Amniotic epithelial cell (primary cell): ENCODE results near the gene ACSF3.
A peak's percentile ranks its signal among the peaks of the same experiment; 100 is the strongest.

Experiments used
- DNase-seq: peaks from one replicate; pipeline ENCODE4 v3.0.0-alpha.2; 2010; ENCODE audit warnings: low read depth

The ACSF3 gene

DNA sequence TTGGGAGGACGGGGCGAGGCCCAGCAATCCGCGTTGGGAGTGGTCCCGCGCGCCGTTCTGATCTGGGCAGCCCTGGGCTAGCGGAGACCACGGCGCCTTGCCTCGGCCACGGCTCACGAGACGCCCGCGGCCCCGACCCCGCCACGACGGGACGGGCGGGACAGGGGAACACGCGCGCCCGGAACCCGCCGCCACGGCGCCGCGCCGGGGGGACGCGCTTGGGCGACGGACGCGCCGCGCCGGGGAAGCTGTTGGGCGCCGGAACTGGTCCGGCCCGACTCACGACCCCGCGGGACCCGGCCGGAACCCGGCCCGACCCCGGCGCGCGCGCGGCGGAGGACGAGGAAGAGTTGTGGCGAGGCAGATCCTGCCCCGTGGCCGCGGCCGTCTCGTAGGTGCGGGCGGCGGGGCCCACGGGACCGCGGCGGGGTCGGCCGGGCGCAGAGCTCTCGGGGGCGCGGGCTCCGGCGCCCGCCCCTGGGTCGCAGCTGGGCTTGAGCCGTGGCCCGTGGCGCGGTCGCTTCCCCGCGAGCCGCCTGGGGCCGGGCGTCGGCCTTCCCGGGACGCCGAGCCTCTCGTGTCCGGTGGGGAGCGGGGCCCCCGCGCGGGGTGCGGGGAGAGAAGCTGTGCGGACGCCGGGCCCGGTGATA, at the start of gene ACSF3:
Gene ACSF3 (plus strand): TSS at position 251 of the 650 bp plus-strand sequence. CDS start 6,830 bp downstream, outside the sequence.
- peak; percentile 48 for DNase-seq

DNA sequence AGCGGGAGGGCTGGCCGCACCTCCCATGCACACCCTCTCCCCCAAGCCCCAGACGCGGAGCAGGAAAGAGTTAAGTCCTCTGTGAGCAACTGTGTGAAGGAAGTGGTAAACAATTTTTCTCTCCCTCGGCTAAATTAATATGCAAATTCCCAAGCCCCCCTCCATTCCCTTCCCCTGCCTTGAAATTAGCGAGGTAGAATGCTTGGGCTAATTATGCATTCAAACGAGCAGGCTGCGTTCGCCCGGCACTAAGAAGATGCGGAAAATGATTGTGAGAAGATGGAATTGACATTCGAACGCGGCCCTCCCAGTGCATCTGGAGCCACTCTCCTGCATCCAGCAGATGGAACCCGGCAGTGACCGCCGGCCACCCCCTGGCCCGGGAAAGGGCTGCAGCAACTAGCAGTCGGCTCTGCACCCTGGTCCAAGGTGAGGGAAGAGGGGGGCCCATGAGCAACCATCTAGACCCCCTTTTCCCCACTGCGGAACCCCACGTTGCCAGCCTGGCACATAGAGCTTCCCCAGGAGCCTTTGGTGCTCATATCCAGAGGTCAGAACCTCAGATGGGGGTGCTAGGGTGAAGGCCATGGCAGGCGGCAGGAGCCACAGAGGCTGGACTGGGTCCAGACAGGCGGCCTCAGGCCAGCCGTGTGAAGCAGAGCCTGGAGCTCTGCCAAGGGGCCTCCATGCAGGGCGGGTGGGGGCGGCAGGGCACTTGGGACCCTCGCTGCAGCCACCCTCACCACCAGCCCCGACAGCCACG, 49.1 kb upstream of the ACSF3 start:
- DNase-seq = no peak

GRCh38 chr16:89045181-89045815, 48.4 kb upstream of the ACSF3 start:
- no peak for DNase-seq

- DNase-seq = no peak
These were observed 47.8 kb upstream of the ACSF3 start for GRCh38 chr16:89045881-89046280.

DNA sequence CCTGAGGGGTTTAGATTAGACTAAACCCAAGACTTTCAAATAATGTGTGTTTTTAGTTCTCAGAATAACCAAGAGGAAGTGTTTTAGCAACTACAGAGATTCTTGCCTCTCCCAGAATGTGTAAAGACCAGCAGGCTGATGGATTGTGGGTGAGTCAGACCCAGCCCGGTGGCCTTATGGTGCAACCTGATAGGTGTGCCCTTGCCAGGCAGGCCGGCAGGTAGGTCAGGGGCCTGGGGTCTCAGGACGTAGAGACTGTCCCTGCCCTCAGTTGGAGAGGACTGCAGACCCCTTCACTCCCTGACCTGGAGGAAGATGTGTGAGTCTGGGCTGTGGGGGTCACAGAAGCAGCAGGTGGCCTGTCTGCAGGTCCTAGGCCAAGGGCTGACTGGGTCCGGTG, 47.2 kb upstream of the ACSF3 start:
- no peak for DNase-seq

GRCh38 chr16:89047331-89048089, 46.1 kb upstream of the ACSF3 start:
- DNase-seq = no peak

DNA sequence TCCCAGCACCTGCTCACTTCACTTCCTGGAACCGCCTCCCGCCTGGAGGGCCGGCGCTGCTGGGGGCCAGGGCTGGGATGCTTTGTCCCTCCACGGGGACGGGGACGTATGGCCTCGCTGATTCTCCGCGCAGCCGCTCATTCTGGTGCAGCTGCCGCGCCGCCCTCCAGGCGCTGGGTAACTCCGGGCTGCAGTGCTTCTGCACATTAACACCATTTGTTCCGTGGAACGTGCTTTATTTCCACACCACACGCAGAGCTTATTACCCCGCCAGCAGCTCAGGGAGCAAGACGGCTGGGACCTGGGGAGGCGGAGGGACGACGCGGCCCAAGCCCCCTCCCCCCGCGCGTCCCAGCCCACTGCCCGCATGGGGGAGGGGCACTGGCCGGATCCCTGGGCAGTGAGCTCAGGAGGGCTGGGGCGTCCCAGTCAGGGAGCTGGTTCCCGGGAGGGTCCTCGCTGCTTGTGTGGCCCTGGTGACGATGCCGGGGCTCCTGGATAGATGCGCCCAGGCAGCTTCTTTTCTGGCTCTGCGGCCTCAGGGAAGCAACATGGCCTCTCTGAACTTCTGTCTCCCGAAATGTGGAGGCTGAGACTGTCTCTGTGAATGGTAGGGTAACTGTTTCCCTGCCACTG, 45.4 kb upstream of the ACSF3 start:
- DNase-seq = no peak

DNA sequence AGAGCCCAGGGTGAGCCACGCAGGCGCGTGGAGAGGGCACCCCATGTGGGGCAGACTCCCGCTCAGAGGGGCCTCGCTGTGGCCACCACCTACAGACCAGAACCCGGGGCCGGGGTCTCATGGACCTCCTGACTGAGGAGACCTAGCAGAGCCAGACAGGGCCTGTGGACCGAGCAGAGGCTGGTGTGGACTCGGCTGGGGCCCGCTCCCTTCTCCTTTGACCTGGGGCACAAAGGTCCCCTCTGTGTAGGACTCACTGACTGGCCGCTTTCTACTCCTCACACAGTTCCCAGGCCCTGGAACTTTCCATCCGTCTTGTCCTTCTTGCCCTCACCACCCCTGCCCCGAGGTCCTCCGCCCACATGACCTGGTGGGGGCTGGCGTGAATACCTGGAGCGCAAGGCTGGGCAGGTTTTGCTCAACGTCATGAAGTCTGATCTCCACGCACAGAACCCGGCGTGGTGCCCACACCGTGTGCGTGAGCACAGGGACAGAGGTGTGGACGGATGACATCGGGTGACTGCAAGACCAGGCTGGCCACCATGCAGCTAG, 44.7 kb upstream of the ACSF3 start:
- no peak for DNase-seq

- no peak for DNase-seq
These were observed 44.1 kb upstream of the ACSF3 start for GRCh38 chr16:89049484-89050118.

GRCh38 chr16:89050119-89050867, 43.4 kb upstream of the ACSF3 start:
- no peak for DNase-seq

DNA sequence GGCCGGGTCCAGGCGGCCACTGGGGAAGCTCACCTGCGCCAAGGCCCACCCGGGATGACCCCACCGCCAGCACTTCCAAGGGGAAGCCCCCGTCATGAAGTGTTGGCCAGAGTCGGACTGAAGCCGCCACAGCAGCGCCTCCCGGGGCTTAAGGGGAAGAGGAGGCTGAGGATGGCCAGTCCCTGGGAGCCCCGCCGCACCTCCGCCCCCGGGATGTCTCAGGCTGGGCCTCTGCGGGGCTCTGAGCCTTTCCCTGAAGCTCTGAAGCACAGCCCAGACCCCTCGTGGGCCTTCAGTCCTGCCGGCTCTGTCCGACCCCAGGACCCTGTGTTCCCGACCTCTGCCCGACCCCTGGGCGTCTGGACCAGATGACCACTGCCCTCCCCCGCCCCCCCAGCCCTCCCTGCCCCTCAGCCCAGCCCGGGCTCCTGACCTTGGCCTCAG, 42.8 kb upstream of the ACSF3 start:
- no peak for DNase-seq

DNA sequence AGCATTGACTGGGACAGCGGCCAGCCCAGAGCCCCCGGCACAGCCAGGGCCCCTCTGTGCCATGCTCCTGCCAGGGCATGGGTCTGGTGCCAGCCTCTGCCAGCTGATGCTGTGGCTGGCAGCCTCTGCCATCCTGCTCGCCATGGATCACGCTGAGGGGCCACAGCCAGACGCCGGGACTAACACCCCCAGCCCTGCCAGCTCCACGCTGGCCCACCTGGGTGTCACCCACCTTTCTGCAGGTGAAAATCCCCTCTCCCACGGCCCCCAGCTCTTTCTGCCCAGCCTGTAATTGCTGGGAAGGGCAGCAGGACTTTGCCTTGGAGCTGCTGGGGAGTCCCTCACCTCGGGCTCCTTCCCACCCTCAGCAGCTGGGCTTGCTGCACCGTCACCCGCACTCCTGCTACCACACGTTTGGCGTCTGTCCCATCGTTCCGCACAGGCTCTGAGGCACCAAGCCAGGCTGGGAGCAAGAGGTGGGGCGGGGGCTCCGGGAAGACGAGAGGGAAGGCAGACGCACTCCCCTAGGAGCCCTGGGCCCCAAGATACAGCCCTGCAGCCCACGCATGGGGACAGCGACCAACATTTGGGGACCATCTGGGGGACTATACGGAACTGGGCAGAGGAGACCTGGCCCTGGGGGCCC, 42.0 kb upstream of the ACSF3 start:
- DNase-seq = no peak

GRCh38 chr16:89052191-89052889, 41.3 kb upstream of the ACSF3 start:
- no peak for DNase-seq

DNA sequence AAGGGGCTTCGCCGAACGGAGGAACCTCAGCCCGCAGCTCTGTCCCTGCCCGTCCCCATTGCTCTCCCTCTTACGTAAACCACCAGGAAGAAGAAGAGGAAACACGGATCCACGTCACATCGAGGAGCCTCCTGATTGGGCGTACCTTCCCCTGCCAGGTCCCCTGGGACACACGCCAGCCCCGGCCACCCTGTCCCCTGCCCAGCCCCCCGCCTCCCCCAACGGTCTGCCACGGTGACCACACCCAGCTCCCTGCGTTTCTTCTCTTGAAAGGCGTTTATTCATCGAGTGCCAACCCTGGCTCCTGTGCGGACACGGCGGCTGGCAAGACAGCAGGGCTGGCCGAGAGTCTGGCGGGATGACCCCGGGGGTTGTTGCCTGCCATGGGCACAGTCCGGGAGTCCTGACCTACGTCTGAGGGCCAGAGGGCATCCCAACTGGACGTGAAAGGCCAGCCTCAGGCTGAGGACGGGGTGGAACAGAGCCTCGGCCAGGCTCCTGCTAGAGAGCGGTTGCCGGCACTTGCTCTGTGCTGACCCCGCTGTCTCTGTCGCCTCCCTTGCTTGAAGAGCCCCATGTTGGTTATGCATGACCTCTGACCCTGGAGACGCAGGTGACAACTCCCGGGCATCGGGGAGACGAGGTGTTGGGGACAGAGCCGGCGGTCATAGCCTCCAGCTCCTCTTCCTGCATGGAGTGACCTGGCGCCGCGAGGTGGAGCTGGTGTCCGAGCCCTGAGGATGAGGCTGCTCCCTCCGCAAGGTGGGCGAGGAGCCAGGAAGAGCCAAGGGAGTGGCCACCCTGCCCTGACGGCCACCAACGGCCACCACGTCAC, 40.5 kb upstream of the ACSF3 start:
- no peak for DNase-seq

GRCh38 chr16:89053725-89054029, 40.0 kb upstream of the ACSF3 start:
- no peak for DNase-seq

GRCh38 chr16:89054261-89054661, 39.4 kb upstream of the ACSF3 start:
- no peak for DNase-seq

GRCh38 chr16:89054714-89055113, 38.9 kb upstream of the ACSF3 start:
- DNase-seq = no peak

- no peak for DNase-seq
These were observed 38.3 kb upstream of the ACSF3 start for GRCh38 chr16:89055313-89055712.
